ENCODE measurements around the gene PMIS2. TPM values are rescaled to one million over a fixed set of nuclear protein-coding genes. Genes with fewer than 3 reads are reported as not detected.

PMIS2 gene
- total RNA-seq, 1 experiment from 2014 or later, result not detected

DNA sequence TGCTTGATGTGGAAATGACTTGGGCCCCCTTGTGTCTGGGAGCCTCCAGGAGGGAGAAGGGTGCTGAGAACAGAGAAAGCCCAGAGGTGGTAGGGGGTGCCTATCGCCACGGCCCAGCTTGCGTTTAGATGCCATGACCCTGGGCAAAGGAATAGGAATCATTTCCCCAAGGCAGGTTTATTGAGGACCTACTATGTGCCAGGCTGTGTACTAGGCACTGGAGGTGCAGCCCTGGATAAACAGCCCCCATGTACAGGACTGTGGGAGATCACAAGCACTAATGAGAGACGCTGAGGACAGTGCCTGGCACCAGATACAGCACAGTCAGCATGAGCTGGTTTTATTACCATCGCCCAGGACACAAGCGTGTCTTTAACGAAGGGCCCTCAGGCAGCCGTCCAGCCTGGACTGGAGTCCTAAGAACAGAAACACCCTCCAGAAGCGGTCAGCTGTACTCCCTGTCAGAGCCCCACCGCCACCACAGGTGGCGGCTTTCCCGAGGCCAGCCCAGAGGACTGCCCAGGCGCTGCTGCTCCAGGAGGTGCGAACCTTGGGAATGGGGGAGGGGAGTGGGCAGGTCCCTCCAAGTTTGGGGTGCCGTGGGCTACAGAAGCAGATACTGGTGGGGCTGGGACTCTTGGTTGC is 36.0 kb upstream of the PMIS2 start:
- Mint-ChIP-seq H3K27ac (ENCODE audit: unreplicated experiment) (no peak overlapping the region), H3K4me1 (ENCODE audit: low read depth, unreplicated experiment) (peaks cover 18% of the 10 kb centered on the region), H3K4me3 (ENCODE audit: unreplicated experiment) (no peak overlapping the region), H3K27me3 (ENCODE audit: insufficient read depth, unreplicated experiment) (peaks cover 3% of the 10 kb centered on the region), H3K9me3 (ENCODE audit: unreplicated experiment) (no peaks in the 10 kb centered on the region), H3K36me3 (ENCODE audit: insufficient read depth, unreplicated experiment) (peaks cover 19% of the 10 kb centered on the region)
- ChIA-PET POLR2A (no interaction called here), CTCF (no interaction called here)
- DNase-seq, result no peak
- no peaks in the 10 kb centered on the region for H3K27me3 ChIP-seq (replicated peaks; ENCODE audit: control insufficient read depth, insufficient read depth, low read length)
- H3K9me3 ChIP-seq, result no peaks in the 10 kb centered on the region
- intact Hi-C loops (cut with micrococcal nuclease; ENCODE audit: unreplicated experiment), result loop anchor here (1.0 to 5.0 kb wide), 3 partner anchors 77 to 167 kb away; partner anchors contain the start of genes ETV2 and RBM42
- H3K36me3 ChIP-seq (ENCODE audit: control insufficient read depth, insufficient read depth, low read length), result peaks cover 3% of the 10 kb centered on the region; the same call in 1 of the 2 replicates
- H3K4me3 ChIP-seq (ENCODE audit: low read depth, low read length), result no peak overlapping the region
- BruUV-seq (replicated peaks), result no TSS peak
- TF ChIP-seq, protein P1, sequence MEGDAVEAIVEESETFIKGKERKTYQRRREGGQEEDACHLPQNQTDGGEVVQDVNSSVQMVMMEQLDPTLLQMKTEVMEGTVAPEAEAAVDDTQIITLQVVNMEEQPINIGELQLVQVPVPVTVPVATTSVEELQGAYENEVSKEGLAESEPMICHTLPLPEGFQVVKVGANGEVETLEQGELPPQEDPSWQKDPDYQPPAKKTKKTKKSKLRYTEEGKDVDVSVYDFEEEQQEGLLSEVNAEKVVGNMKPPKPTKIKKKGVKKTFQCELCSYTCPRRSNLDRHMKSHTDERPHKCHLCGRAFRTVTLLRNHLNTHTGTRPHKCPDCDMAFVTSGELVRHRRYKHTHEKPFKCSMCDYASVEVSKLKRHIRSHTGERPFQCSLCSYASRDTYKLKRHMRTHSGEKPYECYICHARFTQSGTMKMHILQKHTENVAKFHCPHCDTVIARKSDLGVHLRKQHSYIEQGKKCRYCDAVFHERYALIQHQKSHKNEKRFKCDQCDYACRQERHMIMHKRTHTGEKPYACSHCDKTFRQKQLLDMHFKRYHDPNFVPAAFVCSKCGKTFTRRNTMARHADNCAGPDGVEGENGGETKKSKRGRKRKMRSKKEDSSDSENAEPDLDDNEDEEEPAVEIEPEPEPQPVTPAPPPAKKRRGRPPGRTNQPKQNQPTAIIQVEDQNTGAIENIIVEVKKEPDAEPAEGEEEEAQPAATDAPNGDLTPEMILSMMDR (IDR thresholded peaks at IDR 0.05; ENCODE audit: insufficient read depth in 1 of 2, low read depth in 1 of 2, low read length in 1 of 2, severe bottlenecking in 1 of 2, unreplicated experiment in 1 of 2), result no peak
- peaks cover 8% of the 10 kb centered on the region; the same call in 1 of the 2 replicates for H3K4me1 ChIP-seq

DNA sequence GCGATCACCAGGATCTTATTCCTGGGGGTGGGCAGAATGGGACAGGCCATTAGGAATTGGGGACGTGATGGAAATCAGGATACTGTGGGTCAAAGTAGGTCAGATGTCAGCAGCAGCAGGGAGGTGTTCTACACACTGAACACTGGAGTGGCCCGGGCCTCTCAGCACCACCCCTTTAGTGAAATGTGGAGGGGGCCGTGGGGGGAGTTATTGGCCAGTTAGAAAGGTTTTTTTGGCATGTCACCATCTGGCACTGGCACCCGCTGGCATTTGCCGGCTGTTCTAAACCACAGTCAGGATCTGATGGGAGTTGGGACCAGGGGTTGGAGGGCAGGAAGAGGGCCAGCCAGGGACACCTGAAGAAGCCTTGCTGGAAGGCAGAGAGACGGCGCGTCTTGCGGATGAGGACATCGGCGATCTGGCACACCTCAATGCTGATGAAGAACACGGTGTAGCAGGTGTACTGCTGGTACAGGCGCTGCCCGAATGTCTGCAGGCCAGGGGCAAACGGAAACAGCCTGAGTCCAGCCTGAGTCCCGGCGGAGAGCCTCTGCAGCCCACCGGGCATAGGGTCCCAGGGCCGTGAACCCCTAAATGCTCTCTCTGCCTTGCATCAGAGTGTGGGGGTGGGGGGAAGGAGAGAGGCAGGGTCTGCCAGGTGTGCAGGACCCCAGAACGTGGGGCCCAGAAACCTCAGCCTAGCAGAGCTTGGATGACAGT is 34.7 kb upstream of the PMIS2 start:
- intact Hi-C loops (cut with micrococcal nuclease; ENCODE audit: unreplicated experiment), result no loop called here
- ChIA-PET POLR2A (no interaction called here), CTCF (no interaction called here)
- Mint-ChIP-seq H3K9me3 (ENCODE audit: unreplicated experiment) (no peaks in the 10 kb centered on the region), H3K36me3 (ENCODE audit: insufficient read depth, unreplicated experiment) (peaks cover 11% of the 10 kb centered on the region), H3K4me1 (ENCODE audit: low read depth, unreplicated experiment) (peaks cover 15% of the 10 kb centered on the region), H3K27ac (ENCODE audit: unreplicated experiment) (no peak overlapping the region), H3K27me3 (ENCODE audit: insufficient read depth, unreplicated experiment) (peaks cover 3% of the 10 kb centered on the region), H3K4me3 (ENCODE audit: unreplicated experiment) (no peak overlapping the region)
- BruUV-seq (replicated peaks), result no TSS peak
- no peaks in the 10 kb centered on the region for H3K9me3 ChIP-seq
- TF ChIP-seq, protein P1 (IDR thresholded peaks at IDR 0.05; ENCODE audit: insufficient read depth in 1 of 2, low read depth in 1 of 2, low read length in 1 of 2, severe bottlenecking in 1 of 2, unreplicated experiment in 1 of 2), result no peak
- H3K27me3 ChIP-seq (replicated peaks; ENCODE audit: control insufficient read depth, insufficient read depth, low read length), result no peaks in the 10 kb centered on the region
- DNase-seq, result no peak
- H3K4me1 ChIP-seq, result peaks cover 6% of the 10 kb centered on the region; the same call in 1 of the 2 replicates
- peaks cover 3% of the 10 kb centered on the region; the same call in 1 of the 2 replicates for H3K36me3 ChIP-seq (ENCODE audit: control insufficient read depth, insufficient read depth, low read length)
- no peak overlapping the region for H3K4me3 ChIP-seq (ENCODE audit: low read depth, low read length)

DNA sequence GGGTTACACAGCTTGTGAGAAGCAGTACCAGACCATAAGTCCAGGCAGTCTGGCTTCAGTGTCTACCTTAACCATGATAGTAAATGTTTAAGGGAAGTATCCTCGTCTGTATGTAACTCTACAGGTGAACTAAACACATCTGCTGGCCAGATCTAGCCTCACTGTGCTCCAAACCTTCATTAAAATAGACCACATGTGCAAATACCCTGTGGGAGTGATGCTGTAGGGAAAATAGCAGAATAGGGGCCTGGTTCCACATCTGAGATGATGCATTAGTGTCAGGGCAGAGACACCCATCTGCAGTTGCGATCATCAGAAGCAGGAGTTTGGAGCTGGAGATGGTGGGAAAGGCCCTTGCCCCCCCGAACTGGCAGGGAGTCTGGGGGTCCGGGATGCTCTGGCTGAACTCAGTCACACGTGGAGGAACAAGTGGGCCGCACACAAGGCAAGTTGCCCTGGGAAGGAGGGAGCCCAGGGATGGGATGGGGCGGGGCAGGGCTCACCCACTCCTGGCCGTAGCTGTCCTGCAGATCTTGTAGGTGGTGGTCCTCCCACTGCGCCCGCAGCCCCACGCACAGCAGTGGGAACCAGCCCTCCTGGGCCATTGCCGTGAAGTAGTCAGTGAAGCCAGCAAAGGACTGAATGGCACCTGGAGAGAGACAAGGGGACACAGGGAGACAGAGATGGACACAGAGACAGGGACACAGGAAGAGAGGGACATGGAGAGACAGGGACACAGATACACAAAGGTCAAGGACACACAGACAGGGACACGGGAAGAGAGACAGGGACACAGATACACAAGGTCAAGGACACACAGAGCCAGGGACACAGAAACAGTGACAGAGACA is 33.2 kb upstream of the PMIS2 start:
- ChIA-PET POLR2A (interaction anchor here (0.6 kb wide), 1 partner anchor 103 kb away, joined by 3 read pairs; no protein-coding TSS in a partner anchor), CTCF (no interaction called here)
- Mint-ChIP-seq H3K4me3 (ENCODE audit: unreplicated experiment) (no peak overlapping the region), H3K27ac (ENCODE audit: unreplicated experiment) (no peak overlapping the region), H3K9me3 (ENCODE audit: unreplicated experiment) (no peaks in the 10 kb centered on the region), H3K27me3 (ENCODE audit: insufficient read depth, unreplicated experiment) (peaks cover 5% of the 10 kb centered on the region), H3K36me3 (ENCODE audit: insufficient read depth, unreplicated experiment) (peaks cover 6% of the 10 kb centered on the region), H3K4me1 (ENCODE audit: low read depth, unreplicated experiment) (peaks cover 7% of the 10 kb centered on the region)
- Histone ChIP-seq H3K4me1 (no peaks in the 10 kb centered on the region), H3K27me3 (replicated peaks; ENCODE audit: control insufficient read depth, insufficient read depth, low read length) (no peaks in the 10 kb centered on the region), H3K36me3 (ENCODE audit: control insufficient read depth, insufficient read depth, low read length) (no peaks in the 10 kb centered on the region), H3K9me3 (no peaks in the 10 kb centered on the region), H3K4me3 (ENCODE audit: low read depth, low read length) (no peak overlapping the region)
- intact Hi-C loops (cut with micrococcal nuclease; ENCODE audit: unreplicated experiment), result no loop called here
- no TSS peak for BruUV-seq (replicated peaks)
- TF ChIP-seq, protein P1 (IDR thresholded peaks at IDR 0.05; ENCODE audit: insufficient read depth in 1 of 2, low read depth in 1 of 2, low read length in 1 of 2, severe bottlenecking in 1 of 2, unreplicated experiment in 1 of 2), result no peak
- no peak for DNase-seq
